Heart left ventricle (tissue), 13 donors: ENCODE measurements around the gene MACC1.

ENCODE experiments used
- CTCF ChIP-seq, 12 donors: fragments of 200-600 bp; sonication (generic) in 4 of 12; IDR thresholded peaks; one replicate each; pipeline versions ENCODE4 v1.5.0 to v1.8.0; 2018 to 2022; ENCODE audit warnings: antibody characterized with exemption in 12 of 12, mild to moderate bottlenecking in 5 of 12
- POLR2A ChIP-seq, 2 donors: fragments of 450-650 bp; IDR thresholded peaks; one replicate each; pipeline ENCODE4 v1.6.1; 2017; ENCODE audit warnings: antibody characterized with exemption in 2 of 2, mild to moderate bottlenecking in 2 of 2, moderate library complexity in 2 of 2
- donor health status: ischemic (EF 13 %, LVEDD 7.1; RV severe dilation, severe dysfunction).
- donor health status: DM: no; HTN: yes; CAD: no.
- donor health status: DM: no; HTN: no; CAD: no.
- donor health status: ischemic (EF 25% LVEDD 6.9; RV normal size, moderate dysfunction).
- donor health status: ischemic (EF 25% LVEDD 5.7; RV mildly dilated, moderate dysfunction).
- donor health status: ischemic (EF 35%, LVEDD 5.7; RV mildly dilated, moderate dysfunction).
- donor health status: nonischemic (EF 11% LVEDD 7.7; RV severe dilation, severe dysfunction).
- donor health status: DM: yes; HTN: yes; CAD: no.
- donor health status: PGD.
- donor health status: ischemic (EF 29% LVEDD 5.4; RV normal size, mild dysfunction).
- donor health status: nonischemic (EF 23%, LVEDD 6.1; RV moderate dilation, normal function).

- TF ChIP-seq CTCF (IDR thresholded peaks at IDR 0.05) (no peak), POLR2A (IDR thresholded peaks at IDR 0.05) (no peak)
These were observed 26.4 kb downstream of the MACC1 start for GRCh38 chr7:20190560-20191390.
